UCSD-AML1 (cell line): ENCODE measurements around the gene MLYCD.

Source experiments
- DNase-seq: peaks from one replicate; lab custom pipeline; 2025; ENCODE audit not compliant: unreplicated experiment; lab: John Stamatoyannopoulos, UW

Gene MLYCD

GRCh38 chr16:83899272-83899897 lies 470 bp downstream of the MLYCD start:
- DNase-seq, result peak; percentile 69

GRCh38 chr16:83899978-83900377 lies 1.1 kb downstream of the MLYCD start:
- no peak for DNase-seq

DNA sequence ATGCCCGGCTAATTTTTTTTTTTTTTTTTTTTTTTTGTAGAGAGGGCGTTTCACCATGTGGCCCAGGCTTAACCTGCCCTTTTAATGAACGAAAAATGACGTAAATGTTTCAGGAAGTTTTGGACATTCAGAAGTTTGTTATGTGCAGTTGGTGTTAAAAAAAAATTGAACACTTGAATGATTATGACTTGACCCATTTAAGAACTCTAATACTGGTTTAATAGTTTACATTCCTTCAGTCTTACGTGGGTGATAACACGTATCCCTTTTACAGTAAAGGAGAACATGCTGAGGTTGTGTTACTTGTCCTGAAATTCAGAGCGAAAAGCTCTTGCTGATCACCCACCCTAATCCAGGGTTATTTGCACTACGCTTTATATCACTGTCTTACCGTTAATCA lies 1.7 kb downstream of the MLYCD start:
- DNase-seq, result no peak

DNA sequence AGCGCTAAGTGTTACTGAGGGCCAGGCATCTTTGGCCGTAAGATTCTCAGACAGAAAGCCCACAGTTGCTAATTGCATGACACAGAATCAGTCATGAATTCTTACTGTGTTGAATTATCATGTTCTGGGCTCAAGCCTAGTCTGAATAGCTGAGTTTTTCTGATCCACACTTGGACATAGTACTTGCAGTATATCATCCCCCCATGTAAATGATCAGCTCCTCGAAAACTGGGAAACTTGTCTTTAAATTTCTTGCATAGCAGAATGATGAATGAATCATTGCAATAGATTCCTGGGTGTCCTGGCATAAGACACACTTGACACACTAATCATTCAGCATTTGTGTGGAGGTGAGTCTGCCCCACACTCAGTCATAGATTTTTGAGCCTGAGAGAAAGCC lies 2.2 kb downstream of the MLYCD start:
- DNase-seq, result no peak

DNA sequence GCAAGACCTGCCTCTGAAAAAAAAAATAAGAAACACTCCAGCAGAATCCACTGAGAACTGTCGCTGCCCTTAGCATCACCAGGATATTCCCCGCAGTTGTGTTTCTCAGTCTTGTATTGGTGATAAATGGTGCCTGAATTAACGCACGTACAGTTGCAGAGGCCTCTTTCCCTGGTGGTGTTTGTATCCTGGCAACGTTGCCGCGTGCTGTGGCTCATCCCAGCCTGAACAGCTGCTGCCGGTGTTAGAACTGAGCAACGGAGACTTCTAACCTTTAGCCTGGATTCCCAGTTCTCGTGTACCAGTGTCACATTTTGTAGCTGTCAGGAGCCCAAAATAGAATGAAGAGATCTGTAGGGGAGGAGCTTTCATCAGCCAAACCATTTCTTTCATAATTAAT lies 4.8 kb downstream of the MLYCD start:
- no peak for DNase-seq

DNA sequence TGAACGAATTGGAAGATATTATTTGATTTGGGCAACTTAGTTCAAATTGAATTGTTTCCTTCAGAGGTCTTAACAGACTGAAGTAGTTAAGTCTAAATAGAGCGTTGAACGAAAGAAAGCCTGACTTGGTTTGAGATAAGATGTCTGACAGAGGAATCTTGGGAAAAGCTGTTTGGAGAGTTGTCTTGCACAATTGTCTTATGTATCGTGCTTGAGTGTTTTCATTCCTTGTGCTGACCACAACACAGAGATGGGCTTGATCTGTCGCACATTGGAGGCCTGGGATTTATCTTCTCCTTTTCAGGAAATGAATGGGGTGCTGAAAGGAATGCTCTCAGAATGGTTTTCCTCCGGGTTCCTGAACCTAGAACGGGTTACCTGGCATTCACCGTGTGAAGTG lies 7.8 kb downstream of the MLYCD start:
- no peak for DNase-seq

- no peak for DNase-seq
Observed at GRCh38 chr16:83907111-83907510, 8.2 kb downstream of the MLYCD start.

DNA sequence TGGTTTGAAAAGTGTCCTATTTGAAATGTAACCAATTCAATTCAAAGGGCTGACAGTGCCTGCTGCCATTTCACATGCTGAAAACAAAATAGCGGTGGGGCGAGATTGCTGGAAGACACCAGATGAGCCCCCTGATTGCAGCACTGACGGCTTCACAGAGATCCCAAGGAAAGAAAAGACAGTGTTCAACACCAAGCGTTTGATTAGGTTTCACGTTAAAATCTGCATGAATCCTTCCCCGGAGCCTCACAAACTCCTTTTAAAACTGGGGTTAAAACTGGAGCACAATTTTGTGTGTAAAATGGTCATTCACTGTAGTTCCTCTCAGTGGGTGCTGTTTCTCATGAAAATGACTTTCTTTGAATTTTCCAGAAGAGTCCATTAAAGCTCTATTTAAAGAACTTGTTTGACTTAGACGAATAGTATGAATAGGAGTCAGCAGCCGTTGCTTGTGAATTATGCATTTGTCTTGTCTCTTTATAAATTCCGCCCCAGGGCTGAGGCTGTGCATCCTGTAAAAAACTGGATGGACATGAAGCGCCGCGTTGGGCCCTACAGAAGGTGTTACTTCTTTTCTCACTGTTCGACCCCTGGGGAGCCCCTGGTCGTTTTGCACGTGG lies 8.8 kb downstream of the MLYCD start:
- DNase-seq, result no peak

DNA sequence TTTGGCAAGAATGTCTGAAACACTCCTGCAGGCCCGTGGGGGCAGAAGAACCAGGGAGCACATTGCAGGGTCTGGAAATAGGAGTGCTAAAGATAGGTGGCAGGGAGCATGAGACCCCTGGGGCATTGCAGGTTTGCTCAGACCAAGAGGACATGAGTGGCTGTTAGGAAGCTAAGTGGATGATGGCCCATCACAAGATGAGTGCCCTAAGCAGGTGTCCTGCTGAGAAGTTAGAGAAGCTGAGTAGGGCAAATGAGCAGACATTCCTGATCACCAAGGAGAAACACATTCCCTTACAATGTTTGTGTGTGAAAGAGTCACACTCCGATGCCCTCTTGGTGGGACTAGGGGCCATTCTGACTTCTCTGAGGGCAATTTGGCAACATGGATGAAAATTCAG lies 9.9 kb downstream of the MLYCD start:
- no peak for DNase-seq

- DNase-seq, result no peak
Observed at GRCh38 chr16:83911290-83911689, 12.4 kb downstream of the MLYCD start.

- DNase-seq, result no peak
Observed at GRCh38 chr16:83912519-83913244, 13.8 kb downstream of the MLYCD start.

GRCh38 chr16:83913245-83913633 lies 14.3 kb downstream of the MLYCD start:
- DNase-seq, result no peak

GRCh38 chr16:83914091-83914710 lies 15.3 kb downstream of the MLYCD start:
- DNase-seq, result no peak

- DNase-seq, result no peak
Observed at GRCh38 chr16:83915081-83915480, 16.2 kb downstream of the MLYCD start.

DNA sequence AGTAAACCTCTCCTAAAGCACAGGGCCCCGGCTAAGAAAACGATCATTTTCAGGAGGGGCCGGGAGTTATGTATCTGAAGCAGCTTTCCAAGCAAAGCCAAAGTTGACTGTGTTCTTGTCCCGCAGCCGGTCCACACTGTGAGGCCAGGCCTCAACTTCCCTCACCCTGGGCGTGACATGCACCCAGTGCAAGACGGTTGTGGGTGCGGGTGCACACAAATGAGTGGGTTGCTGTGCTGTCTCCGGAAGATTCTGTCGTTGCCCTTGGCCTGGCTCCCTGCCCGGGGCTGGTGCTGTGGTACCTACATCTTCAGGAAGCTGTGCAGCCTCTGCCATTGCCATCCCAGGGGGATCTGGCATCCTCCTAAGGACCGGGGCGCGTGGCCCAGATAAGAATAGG lies 16.6 kb downstream of the MLYCD start:
- DNase-seq, result no peak

GRCh38 chr16:83917152-83918120 lies 18.5 kb downstream of the MLYCD start:
- DNase-seq, result no peak

- no peak for DNase-seq
Observed at GRCh38 chr16:83920894-83921491, 22.1 kb downstream of the MLYCD start.

GRCh38 chr16:83923581-83924365 lies 24.9 kb downstream of the MLYCD start:
- DNase-seq, result no peak

GRCh38 chr16:83924686-83925085 lies 25.8 kb downstream of the MLYCD start:
- DNase-seq, result no peak
